HEK293T (cell line): ENCODE results near the gene MAEL.

Experiments used
- CTCF ChIA-PET: fragments of 350-600 bp; formaldehyde crosslinking; extraction: SDS; loops from one replicate; lab custom pipeline; 2021; ENCODE audit warnings: antibody characterized with exemption, inconsistent platforms; lab: Yijun Ruan, JAX
- POLR2A ChIA-PET: fragments of 350-600 bp; formaldehyde crosslinking; extraction: SDS; loops from one replicate; lab custom pipeline; 2020; ENCODE audit warnings: antibody characterized with exemption, inconsistent platforms; lab: Yijun Ruan, JAX
- DNase-seq: peaks from one replicate; pipeline ENCODE4 v3.0.0; 2012; ENCODE audit warnings: mixed read lengths; ENCODE audit errors: extremely low spot score
- ARNT ChIP-seq: fragments of 450-650 bp; IDR thresholded peaks from 2 replicates; pipeline ENCODE4 v1.6.1; 2017; ENCODE audit warnings: mild to moderate bottlenecking
- BHLHE40 ChIP-seq: fragments of 450-650 bp; IDR thresholded peaks from 2 replicates; pipeline ENCODE4 v1.6.1; 2016; ENCODE audit warnings: mild to moderate bottlenecking, moderate library complexity, borderline replicate concordance
- CTBP1 ChIP-seq: fragments of 450-650 bp; IDR thresholded peaks from 2 replicates; pipeline ENCODE4 v1.6.1; 2016; ENCODE audit warnings: borderline replicate concordance
- ELF4 ChIP-seq: fragments of 450-650 bp; IDR thresholded peaks from 2 replicates; pipeline ENCODE4 v1.6.1; 2017; ENCODE audit warnings: antibody characterized with exemption
- FOXA1 ChIP-seq: fragments of 450-650 bp; IDR thresholded peaks from 2 replicates; pipeline ENCODE4 v1.6.1; 2016; ENCODE audit warnings: mild to moderate bottlenecking
- FOXK2 ChIP-seq: fragments of 450-650 bp; IDR thresholded peaks from 2 replicates; pipeline ENCODE4 v1.6.1; 2016; ENCODE audit warnings: mild to moderate bottlenecking
- FOXM1 ChIP-seq: fragments of 450-650 bp; IDR thresholded peaks from 2 replicates; pipeline ENCODE4 v1.6.1; 2017; ENCODE audit warnings: mild to moderate bottlenecking, borderline replicate concordance
- HDGF ChIP-seq: fragments of 450-650 bp; IDR thresholded peaks from 2 replicates; pipeline ENCODE4 v1.6.1; 2017; ENCODE audit warnings: antibody characterized with exemption, borderline replicate concordance
- L3MBTL2 ChIP-seq: fragments of 450-650 bp; conservative IDR thresholded peaks from 2 replicates; pipeline ENCODE4 v1.6.1; 2016; ENCODE audit warnings: mild to moderate bottlenecking
- LEF1 ChIP-seq: fragments of 450-650 bp; IDR thresholded peaks from 2 replicates; pipeline ENCODE4 v1.6.1; 2017; ENCODE audit warnings: mild to moderate bottlenecking, borderline replicate concordance
- NFRKB ChIP-seq: fragments of 450-650 bp; IDR thresholded peaks from 2 replicates; pipeline ENCODE4 v1.6.1; 2016; ENCODE audit warnings: mild to moderate bottlenecking, moderate library complexity
- PKNOX1 ChIP-seq: fragments of 450-650 bp; IDR thresholded peaks from 2 replicates; pipeline ENCODE4 v1.6.1; 2016
- SP1 ChIP-seq: fragments of 450-650 bp; IDR thresholded peaks from 2 replicates; pipeline ENCODE4 v1.6.1; 2017
- SUZ12 ChIP-seq: fragments of 450-650 bp; IDR thresholded peaks from 2 replicates; pipeline ENCODE4 v1.6.1; 2016; ENCODE audit warnings: mild to moderate bottlenecking
- TARDBP ChIP-seq: fragments of 450-650 bp; IDR thresholded peaks from 2 replicates; pipeline ENCODE4 v1.6.1; 2016
- ZNF384 ChIP-seq: fragments of 450-650 bp; IDR thresholded peaks from 2 replicates; pipeline ENCODE4 v1.6.1; 2016

Gene MAEL

GRCh38 chr1:166988974-166989515 is at the start of gene MAEL:
Gene MAEL, plus strand, starts transcription at chr1:166989280. Its CDS starts 73 bp downstream, at chr1:166989353.
- POLR2A ChIA-PET = no interaction called here
- TF ChIP-seq FOXM1 = no peak
- no peak for TF ChIP-seq ZNF384
- no peak for TF ChIP-seq ELF4
- TF ChIP-seq SUZ12 = no peak
- no peak for TF ChIP-seq CTBP1
- no peak for TF ChIP-seq FOXK2
- no peak for TF ChIP-seq ARNT
- no peak for TF ChIP-seq HDGF
- TF ChIP-seq LEF1 = no peak
- no peak for TF ChIP-seq SP1
- TF ChIP-seq BHLHE40 = no peak
- TF ChIP-seq FOXA1 = no peak
- TF ChIP-seq PKNOX1 = no peak
- CTCF ChIA-PET = no interaction called here

GRCh38 chr1:166939741-166940375 is 49.2 kb upstream of the MAEL start:
- POLR2A ChIA-PET = no interaction called here
- no peak for TF ChIP-seq NFRKB
- TF ChIP-seq CTBP1 = no peak
- no peak for TF ChIP-seq SP1
- no peak for TF ChIP-seq TARDBP
- no peak for TF ChIP-seq SUZ12
- TF ChIP-seq ARNT = no peak
- TF ChIP-seq ELF4 = no peak
- no peak for TF ChIP-seq BHLHE40
- no peak for TF ChIP-seq FOXM1
- TF ChIP-seq HDGF = no peak
- no peak for TF ChIP-seq LEF1
- no peak for TF ChIP-seq PKNOX1
- TF ChIP-seq FOXA1 = no peak
- TF ChIP-seq ZNF384 = no peak
- CTCF ChIA-PET = no interaction called here
- DNase-seq = no peak

More at GRCh38 chr1:166988974-166989515, at the start of gene MAEL:
- no peak for DNase-seq

GRCh38 chr1:166944186-166944967 is 44.7 kb upstream of the MAEL start:
- DNase-seq = no peak
- POLR2A ChIA-PET = no interaction called here
- TF ChIP-seq BHLHE40 (no peak), TARDBP (no peak), CTBP1 (no peak), ZNF384 (no peak), PKNOX1 (no peak), ARNT (no peak), FOXA1 (no peak), HDGF (no peak), FOXK2 (no peak), L3MBTL2 (no peak), FOXM1 (no peak), ELF4 (no peak), SUZ12 (no peak), SP1 (no peak), LEF1 (no peak), NFRKB (no peak)
- CTCF ChIA-PET = interaction anchor here (0.5 kb wide), 1 partner anchor 30 kb away, joined by 3 read pairs; no protein-coding TSS in a partner anchor

- no peak for DNase-seq
- ChIA-PET POLR2A (no interaction called here), CTCF (no interaction called here)
- TF ChIP-seq CTBP1 = no peak
- TF ChIP-seq BHLHE40 = no peak
- TF ChIP-seq ELF4 = no peak
- no peak for TF ChIP-seq NFRKB
- no peak for TF ChIP-seq PKNOX1
- no peak for TF ChIP-seq TARDBP
- no peak for TF ChIP-seq FOXM1
- no peak for TF ChIP-seq ZNF384
- no peak for TF ChIP-seq SUZ12
- TF ChIP-seq L3MBTL2 = no peak
Observed at GRCh38 chr1:166947398-166948043, 41.6 kb upstream of the MAEL start.

GRCh38 chr1:166948856-166949350 is 40.2 kb upstream of the MAEL start:
- TF ChIP-seq ELF4 = no peak
- no peak for TF ChIP-seq NFRKB
- TF ChIP-seq SUZ12 = no peak
- no peak for TF ChIP-seq FOXA1
- POLR2A ChIA-PET = no interaction called here
- DNase-seq = no peak
- CTCF ChIA-PET = no interaction called here
